HEK293 (cell line): Measurements from ENCODE around the gene CHRNA4.

Experiments used
- CTCF ChIA-PET: fragments of 350-600 bp; formaldehyde crosslinking; extraction: SDS; loops from one replicate; lab custom pipeline; 2021; ENCODE audit warnings: antibody characterized with exemption; lab: Yijun Ruan, JAX
- POLR2A ChIA-PET: fragments of 300-600 bp; formaldehyde crosslinking; extraction: SDS; loops from one replicate; lab custom pipeline; 2020; ENCODE audit warnings: antibody characterized with exemption, inconsistent platforms; lab: Yijun Ruan, JAX
- H3K27ac ChIP-seq: fragments of 200-500 bp; sonication (Bioruptor generic); 2 replicates; pipeline ENCODE4 v1.5.1; 2014; ENCODE audit warnings: low read depth, low read length, control low read depth, inconsistent platforms; ENCODE audit errors: extremely low read depth
- H3K36me3 ChIP-seq, 2 experiments: fragments of 200-500 bp in 1 of 2; sonication (Bioruptor generic) in 1 of 2; 1 replicate in 1 of 2; 2 replicates in 1 of 2; pipeline ENCODE4 v1.5.1; 2014 to 2017; ENCODE audit warnings: inconsistent platforms in 2 of 2, low read length in 2 of 2; ENCODE audit not compliant: control insufficient read depth in 2 of 2, insufficient read depth in 1 of 2
- H3K4me1 ChIP-seq: fragments of 200-500 bp; sonication (Bioruptor generic); 2 replicates; pipeline ENCODE4 v1.5.1; 2014; ENCODE audit warnings: mild to moderate bottlenecking, low read length, inconsistent platforms; ENCODE audit not compliant: control insufficient read depth, insufficient read depth
- H3K4me3 ChIP-seq: 2 replicates; pipeline ENCODE4 v1.5.1; 2011; ENCODE audit warnings: low read depth, mild to moderate bottlenecking, control low read depth, low read length, moderate library complexity
- H3K9me3 ChIP-seq: fragments of 200-500 bp; sonication (Bioruptor generic); 2 replicates; pipeline ENCODE4 v1.5.1; 2014; ENCODE audit warnings: low read depth, low read length, inconsistent platforms; ENCODE audit not compliant: control insufficient read depth, insufficient read depth
- BCL11B ChIP-seq: fragments of 450-650 bp; formaldehyde crosslinking; IDR thresholded peaks from 2 replicates; pipeline ENCODE4 v1.5.1; 2016; ENCODE audit warnings: low read depth, missing biosample characterization, missing genetic modification characterization
- KLF1 ChIP-seq: fragments of 450-650 bp; formaldehyde crosslinking; IDR thresholded peaks from 2 replicates; pipeline ENCODE4 v1.5.1; 2016; ENCODE audit warnings: missing biosample characterization, missing genetic modification characterization
- MYNN ChIP-seq: fragments of 450-650 bp; formaldehyde crosslinking; IDR thresholded peaks from 2 replicates; pipeline ENCODE4 v1.5.1; 2016; ENCODE audit warnings: missing biosample characterization, missing genetic modification characterization, borderline replicate concordance
- ZBTB7A ChIP-seq: fragments of 450-650 bp; formaldehyde crosslinking; IDR thresholded peaks from 2 replicates; pipeline ENCODE4 v1.5.1; 2016; ENCODE audit warnings: low read depth, missing biosample characterization, missing genetic modification characterization
- ZFP3 ChIP-seq: fragments of 450-650 bp; formaldehyde crosslinking; IDR thresholded peaks from 2 replicates; pipeline ENCODE4 v1.5.1; 2016; ENCODE audit warnings: low read depth, missing biosample characterization, missing genetic modification characterization
- ZIC2 ChIP-seq: fragments of 450-650 bp; formaldehyde crosslinking; IDR thresholded peaks from 2 replicates; pipeline ENCODE4 v1.5.1; 2016; ENCODE audit warnings: missing biosample characterization, missing genetic modification characterization
- ZNF138 ChIP-seq: fragments of 450-650 bp; formaldehyde crosslinking; IDR thresholded peaks from 2 replicates; pipeline ENCODE4 v1.5.1; 2016; ENCODE audit warnings: missing biosample characterization, missing genetic modification characterization, borderline replicate concordance
- ZNF214 ChIP-seq: fragments of 450-650 bp; formaldehyde crosslinking; IDR thresholded peaks from 2 replicates; pipeline ENCODE4 v1.5.1; 2017; ENCODE audit warnings: missing biosample characterization, mild to moderate bottlenecking, missing genetic modification characterization, borderline replicate concordance
- ZNF391 ChIP-seq: fragments of 450-650 bp; formaldehyde crosslinking; IDR thresholded peaks from 2 replicates; pipeline ENCODE4 v1.5.1; 2016; ENCODE audit warnings: low read depth, missing biosample characterization, missing genetic modification characterization, borderline replicate concordance
- ZNF404 ChIP-seq: fragments of 450-650 bp; formaldehyde crosslinking; IDR thresholded peaks from 2 replicates; pipeline ENCODE4 v1.5.1; 2017; ENCODE audit warnings: missing biosample characterization, missing genetic modification characterization
- ZNF416 ChIP-seq: fragments of 450-650 bp; formaldehyde crosslinking; IDR thresholded peaks from 2 replicates; pipeline ENCODE4 v1.5.1; 2016; ENCODE audit warnings: missing biosample characterization, missing genetic modification characterization
- ZNF48 ChIP-seq: fragments of 450-650 bp; formaldehyde crosslinking; IDR thresholded peaks from 2 replicates; pipeline ENCODE4 v1.5.1; 2016; ENCODE audit warnings: missing biosample characterization, missing genetic modification characterization
- ZNF521 ChIP-seq: fragments of 450-650 bp; formaldehyde crosslinking; IDR thresholded peaks from 2 replicates; pipeline ENCODE4 v1.5.1; 2017; ENCODE audit warnings: missing biosample characterization, mild to moderate bottlenecking, missing genetic modification characterization
- ZNF530 ChIP-seq: fragments of 450-650 bp; formaldehyde crosslinking; IDR thresholded peaks from 2 replicates; pipeline ENCODE4 v1.5.1; 2016; ENCODE audit warnings: low read depth, missing biosample characterization, missing genetic modification characterization
- ZNF549 ChIP-seq: fragments of 450-650 bp; IDR thresholded peaks from 2 replicates; pipeline ENCODE4 v1.5.1; 2018; ENCODE audit warnings: missing biosample characterization, missing genetic modification characterization, mild to moderate bottlenecking, inconsistent platforms, moderate library complexity
- ZNF623 ChIP-seq: fragments of 450-650 bp; formaldehyde crosslinking; IDR thresholded peaks from 2 replicates; pipeline ENCODE4 v1.5.1; 2016; ENCODE audit warnings: missing biosample characterization, missing genetic modification characterization
- ZNF624 ChIP-seq: fragments of 450-650 bp; formaldehyde crosslinking; IDR thresholded peaks from 2 replicates; pipeline ENCODE4 v1.5.1; 2017; ENCODE audit warnings: missing biosample characterization, missing genetic modification characterization
- ZNF677 ChIP-seq: fragments of 450-650 bp; IDR thresholded peaks from 2 replicates; pipeline ENCODE4 v1.5.0; 2018; ENCODE audit warnings: missing biosample characterization, mild to moderate bottlenecking, missing genetic modification characterization, moderate library complexity
- ZNF747 ChIP-seq: fragments of 450-650 bp; formaldehyde crosslinking; IDR thresholded peaks from 2 replicates; pipeline ENCODE4 v1.5.1; 2016; ENCODE audit warnings: missing biosample characterization, missing genetic modification characterization
- ZNF777 ChIP-seq: fragments of 450-650 bp; formaldehyde crosslinking; IDR thresholded peaks from 2 replicates; pipeline ENCODE4 v1.5.1; 2017; ENCODE audit warnings: missing biosample characterization, missing genetic modification characterization, borderline replicate concordance
- TF ChIP-seq, protein P1 (sequence below): fragments of 450-650 bp; formaldehyde crosslinking; IDR thresholded peaks from 2 replicates; pipeline ENCODE4 v1.5.1; 2016; ENCODE audit warnings: missing biosample characterization, missing genetic modification characterization
- TF ChIP-seq, protein P2 (sequence below): fragments of 450-650 bp; formaldehyde crosslinking; IDR thresholded peaks from 2 replicates; pipeline ENCODE4 v1.5.1; 2016; ENCODE audit warnings: missing biosample characterization, missing genetic modification characterization
- TF ChIP-seq, protein P3 (sequence below): fragments of 450-650 bp; formaldehyde crosslinking; IDR thresholded peaks from 2 replicates; pipeline ENCODE4 v1.5.1; 2016; ENCODE audit warnings: missing biosample characterization, missing genetic modification characterization
- TF ChIP-seq, protein P4 (sequence below): fragments of 450-650 bp; formaldehyde crosslinking; IDR thresholded peaks from 2 replicates; pipeline ENCODE4 v1.5.1; 2016; ENCODE audit warnings: missing biosample characterization, missing genetic modification characterization
- TF ChIP-seq, protein P5 (sequence below): fragments of 450-650 bp; formaldehyde crosslinking; IDR thresholded peaks from 2 replicates; pipeline ENCODE4 v1.5.1; 2016; ENCODE audit warnings: missing biosample characterization, missing genetic modification characterization

The CHRNA4 gene

DNA sequence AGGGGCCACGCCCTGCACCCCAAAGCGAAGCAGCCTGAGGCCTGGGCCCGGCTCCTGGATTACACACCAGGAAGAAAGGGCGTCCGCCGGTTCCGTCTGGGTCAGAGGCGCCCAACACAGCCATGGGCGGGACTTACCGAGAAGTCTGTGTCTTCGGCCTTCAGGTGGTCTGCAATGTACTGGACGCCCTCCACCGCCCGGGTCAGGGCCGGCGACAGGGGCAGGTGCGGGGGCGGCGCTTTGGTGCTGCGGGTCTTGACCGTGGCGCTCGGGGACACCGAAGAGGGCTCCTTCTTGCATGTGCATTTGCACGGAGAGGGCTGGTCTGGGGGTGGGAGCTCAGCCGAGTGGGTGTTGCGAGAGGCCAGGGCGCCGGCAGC lies 11.6 kb downstream of the CHRNA4 start:
- TF ChIP-seq ZNF677 (tag by site-specific recombination) (no peak), ZNF138 (tag by site-specific recombination) (no peak), ZNF549 (tag by site-specific recombination) (no peak), BCL11B (tag by site-specific recombination) (no peak), ZNF214 (tag by site-specific recombination) (no peak), MYNN (tag by site-specific recombination) (no peak), ZNF530 (tag by site-specific recombination) (no peak), ZNF623 (tag by site-specific recombination) (no peak), ZNF624 (tag by site-specific recombination) (no peak), ZNF391 (tag by site-specific recombination) (no peak), KLF1 (no peak), ZIC2 (no peak), ZNF48 (tag by site-specific recombination) (no peak), ZNF747 (tag by site-specific recombination) (no peak), ZNF521 (tag by site-specific recombination) (no peak)
- TF ChIP-seq, protein P1, sequence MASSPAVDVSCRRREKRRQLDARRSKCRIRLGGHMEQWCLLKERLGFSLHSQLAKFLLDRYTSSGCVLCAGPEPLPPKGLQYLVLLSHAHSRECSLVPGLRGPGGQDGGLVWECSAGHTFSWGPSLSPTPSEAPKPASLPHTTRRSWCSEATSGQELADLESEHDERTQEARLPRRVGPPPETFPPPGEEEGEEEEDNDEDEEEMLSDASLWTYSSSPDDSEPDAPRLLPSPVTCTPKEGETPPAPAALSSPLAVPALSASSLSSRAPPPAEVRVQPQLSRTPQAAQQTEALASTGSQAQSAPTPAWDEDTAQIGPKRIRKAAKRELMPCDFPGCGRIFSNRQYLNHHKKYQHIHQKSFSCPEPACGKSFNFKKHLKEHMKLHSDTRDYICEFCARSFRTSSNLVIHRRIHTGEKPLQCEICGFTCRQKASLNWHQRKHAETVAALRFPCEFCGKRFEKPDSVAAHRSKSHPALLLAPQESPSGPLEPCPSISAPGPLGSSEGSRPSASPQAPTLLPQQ (tag by site-specific recombination), result no peak
- TF ChIP-seq, protein P2, sequence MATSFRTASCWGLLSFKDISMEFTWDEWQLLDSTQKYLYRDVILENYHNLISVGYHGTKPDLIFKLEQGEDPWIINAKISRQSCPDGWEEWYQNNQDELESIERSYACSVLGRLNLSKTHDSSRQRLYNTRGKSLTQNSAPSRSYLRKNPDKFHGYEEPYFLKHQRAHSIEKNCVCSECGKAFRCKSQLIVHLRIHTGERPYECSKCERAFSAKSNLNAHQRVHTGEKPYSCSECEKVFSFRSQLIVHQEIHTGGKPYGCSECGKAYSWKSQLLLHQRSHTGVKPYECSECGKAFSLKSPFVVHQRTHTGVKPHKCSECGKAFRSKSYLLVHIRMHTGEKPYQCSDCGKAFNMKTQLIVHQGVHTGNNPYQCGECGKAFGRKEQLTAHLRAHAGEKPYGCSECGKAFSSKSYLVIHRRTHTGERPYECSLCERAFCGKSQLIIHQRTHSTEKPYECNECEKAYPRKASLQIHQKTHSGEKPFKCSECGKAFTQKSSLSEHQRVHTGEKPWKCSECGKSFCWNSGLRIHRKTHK, result no peak
- no peak overlapping the region for H3K4me3 ChIP-seq

DNA sequence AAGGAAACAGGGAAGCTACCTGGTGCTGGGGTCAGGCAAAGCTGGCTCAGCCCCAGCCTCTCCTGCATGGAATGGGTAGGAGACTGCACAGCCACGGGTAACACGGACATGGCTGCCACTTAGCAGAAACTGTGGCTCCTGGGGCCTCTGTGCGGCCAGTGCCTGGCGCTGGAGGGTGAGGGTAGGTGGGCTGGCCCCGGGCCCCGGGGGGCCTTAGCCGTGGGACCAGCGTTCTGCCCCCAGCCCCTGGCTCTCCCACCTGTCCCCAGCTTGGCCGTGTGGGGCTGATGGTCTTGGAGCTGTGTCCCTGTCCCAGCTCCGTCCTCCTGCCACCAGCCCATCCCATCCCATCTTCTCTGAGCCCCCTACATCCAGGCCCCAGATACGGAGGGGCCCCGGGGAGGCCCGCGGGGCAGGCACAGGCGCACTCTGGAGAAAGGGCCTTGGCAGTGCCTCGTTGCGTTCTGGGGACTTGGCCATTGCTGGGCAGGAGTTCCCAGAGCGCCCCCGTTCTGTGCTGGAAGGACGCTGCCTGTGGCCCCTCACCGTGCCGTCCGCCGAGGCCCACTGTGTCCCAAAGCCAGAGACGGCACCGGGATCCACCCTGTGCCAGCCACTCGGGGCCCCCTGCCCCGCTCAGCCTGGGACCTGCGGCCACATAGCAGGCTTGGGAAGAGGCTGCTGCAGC lies 12.2 kb downstream of the CHRNA4 start:
- Histone ChIP-seq H3K4me3 (no peak overlapping the region), H3K27ac (no peak overlapping the region), H3K9me3 (no peaks in the 10 kb centered on the region), H3K36me3 (no peaks in the 10 kb centered on the region), H3K4me1 (no peaks in the 10 kb centered on the region)
- ChIA-PET CTCF (no interaction called here), POLR2A (no interaction called here)
- TF ChIP-seq, protein P3, sequence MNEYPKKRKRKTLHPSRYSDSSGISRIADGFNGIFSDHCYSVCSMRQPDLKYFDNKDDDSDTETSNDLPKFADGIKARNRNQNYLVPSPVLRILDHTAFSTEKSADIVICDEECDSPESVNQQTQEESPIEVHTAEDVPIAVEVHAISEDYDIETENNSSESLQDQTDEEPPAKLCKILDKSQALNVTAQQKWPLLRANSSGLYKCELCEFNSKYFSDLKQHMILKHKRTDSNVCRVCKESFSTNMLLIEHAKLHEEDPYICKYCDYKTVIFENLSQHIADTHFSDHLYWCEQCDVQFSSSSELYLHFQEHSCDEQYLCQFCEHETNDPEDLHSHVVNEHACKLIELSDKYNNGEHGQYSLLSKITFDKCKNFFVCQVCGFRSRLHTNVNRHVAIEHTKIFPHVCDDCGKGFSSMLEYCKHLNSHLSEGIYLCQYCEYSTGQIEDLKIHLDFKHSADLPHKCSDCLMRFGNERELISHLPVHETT (tag by site-specific recombination), result no peak
- TF ChIP-seq, protein P4, sequence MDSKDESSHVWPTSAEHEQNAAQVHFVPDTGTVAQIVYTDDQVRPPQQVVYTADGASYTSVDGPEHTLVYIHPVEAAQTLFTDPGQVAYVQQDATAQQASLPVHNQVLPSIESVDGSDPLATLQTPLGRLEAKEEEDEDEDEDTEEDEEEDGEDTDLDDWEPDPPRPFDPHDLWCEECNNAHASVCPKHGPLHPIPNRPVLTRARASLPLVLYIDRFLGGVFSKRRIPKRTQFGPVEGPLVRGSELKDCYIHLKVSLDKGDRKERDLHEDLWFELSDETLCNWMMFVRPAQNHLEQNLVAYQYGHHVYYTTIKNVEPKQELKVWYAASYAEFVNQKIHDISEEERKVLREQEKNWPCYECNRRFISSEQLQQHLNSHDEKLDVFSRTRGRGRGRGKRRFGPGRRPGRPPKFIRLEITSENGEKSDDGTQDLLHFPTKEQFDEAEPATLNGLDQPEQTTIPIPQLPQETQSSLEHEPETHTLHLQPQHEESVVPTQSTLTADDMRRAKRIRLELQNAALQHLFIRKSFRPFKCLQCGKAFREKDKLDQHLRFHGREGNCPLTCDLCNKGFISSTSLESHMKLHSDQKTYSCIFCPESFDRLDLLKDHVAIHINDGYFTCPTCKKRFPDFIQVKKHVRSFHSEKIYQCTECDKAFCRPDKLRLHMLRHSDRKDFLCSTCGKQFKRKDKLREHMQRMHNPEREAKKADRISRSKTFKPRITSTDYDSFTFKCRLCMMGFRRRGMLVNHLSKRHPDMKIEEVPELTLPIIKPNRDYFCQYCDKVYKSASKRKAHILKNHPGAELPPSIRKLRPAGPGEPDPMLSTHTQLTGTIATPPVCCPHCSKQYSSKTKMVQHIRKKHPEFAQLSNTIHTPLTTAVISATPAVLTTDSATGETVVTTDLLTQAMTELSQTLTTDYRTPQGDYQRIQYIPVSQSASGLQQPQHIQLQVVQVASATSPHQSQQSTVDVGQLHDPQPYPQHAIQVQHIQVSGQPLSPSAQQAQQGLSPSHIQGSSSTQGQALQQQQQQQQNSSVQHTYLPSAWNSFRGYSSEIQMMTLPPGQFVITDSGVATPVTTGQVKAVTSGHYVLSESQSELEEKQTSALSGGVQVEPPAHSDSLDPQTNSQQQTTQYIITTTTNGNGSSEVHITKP (tag by site-specific recombination), result no peak
- TF ChIP-seq, protein P5, sequence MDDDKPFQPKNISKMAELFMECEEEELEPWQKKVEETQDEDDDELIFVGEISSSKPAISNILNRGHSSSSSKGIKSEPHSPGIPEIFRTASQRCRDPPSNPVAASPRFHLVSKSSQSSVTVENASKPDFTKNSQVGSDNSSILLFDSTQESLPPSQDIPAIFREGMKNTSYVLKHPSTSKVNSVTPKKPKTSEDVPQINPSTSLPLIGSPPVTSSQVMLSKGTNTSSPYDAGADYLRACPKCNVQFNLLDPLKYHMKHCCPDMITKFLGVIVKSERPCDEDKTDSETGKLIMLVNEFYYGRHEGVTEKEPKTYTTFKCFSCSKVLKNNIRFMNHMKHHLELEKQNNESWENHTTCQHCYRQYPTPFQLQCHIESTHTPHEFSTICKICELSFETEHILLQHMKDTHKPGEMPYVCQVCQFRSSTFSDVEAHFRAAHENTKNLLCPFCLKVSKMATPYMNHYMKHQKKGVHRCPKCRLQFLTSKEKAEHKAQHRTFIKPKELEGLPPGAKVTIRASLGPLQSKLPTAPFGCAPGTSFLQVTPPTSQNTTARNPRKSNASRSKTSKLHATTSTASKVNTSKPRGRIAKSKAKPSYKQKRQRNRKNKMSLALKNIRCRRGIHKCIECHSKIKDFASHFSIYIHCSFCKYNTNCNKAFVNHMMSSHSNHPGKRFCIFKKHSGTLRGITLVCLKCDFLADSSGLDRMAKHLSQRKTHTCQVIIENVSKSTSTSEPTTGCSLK (tag by site-specific recombination), result no peak
- TF ChIP-seq ZNF416 (tag by site-specific recombination), result no peak
- TF ChIP-seq ZBTB7A (tag by site-specific recombination), result no peak
- TF ChIP-seq ZNF404 (tag by site-specific recombination), result no peak
- TF ChIP-seq ZNF138 (tag by site-specific recombination), result no peak
- no peak for TF ChIP-seq ZNF777
- TF ChIP-seq ZFP3, result no peak

More for the DNA sequence above, 11.6 kb downstream of the CHRNA4 start:
- no peaks in the 10 kb centered on the region for H3K36me3 ChIP-seq
- ChIA-PET CTCF (no interaction called here), POLR2A (no interaction called here)
- no peaks in the 10 kb centered on the region for H3K4me1 ChIP-seq
- no peaks in the 10 kb centered on the region for H3K9me3 ChIP-seq
- no peak overlapping the region for H3K27ac ChIP-seq
